Frontal cortex (tissue), 4 donors: ENCODE results near the gene SLC10A3. TPM values are rescaled to one million over a fixed set of nuclear protein-coding genes. Genes with fewer than 3 reads are reported as not detected.
A peak's percentile ranks its signal among the peaks of the same experiment; 100 is the strongest.
"Not testable (repeated sequence)": the region's sequence is repeated elsewhere in the genome, so short reads cannot be mapped to it uniquely, and the experiment has no call there.

Source experiments
- DNase-seq, 2 donors: peaks; one replicate each; pipeline ENCODE4 v3.0.0; 2012; ENCODE audit warnings: low spot score in 2 of 2
- FAIRE-seq: peaks from 2 replicates; lab custom pipeline; 2012; peaks lifted over from hg19 to GRCh38; lab: Jason Lieb, UNC
- total RNA-seq: library from RNA; depleted of rRNA; stranded (reverse); fragments of >200 nt; gene quantifications from one replicate; pipeline ENCODE4 v1.2.3, GENCODE V29; 2014
- donor health status: control.
- donor health status: control.
- donor health status: control.

SLC10A3 gene
- total RNA-seq, 1 donor from 2014 or later: 2.4 TPM

GRCh38 chrX:154511761-154512160 is 21.3 kb upstream of the SLC10A3 start:
- no peak for DNase-seq
- FAIRE-seq: no peak

GRCh38 chrX:154509455-154509854 is 19.0 kb upstream of the SLC10A3 start:
- DNase-seq (no peak), FAIRE-seq (no peak)

GRCh38 chrX:154508384-154508745 is 17.9 kb upstream of the SLC10A3 start:
- FAIRE-seq: no peak
- DNase-seq: no peak

- no peak for FAIRE-seq
- no peak for DNase-seq
These were observed 17.4 kb upstream of the SLC10A3 start for GRCh38 chrX:154507673-154508383.

GRCh38 chrX:154506483-154507332 is 16.3 kb upstream of the SLC10A3 start:
- DNase-seq (no peak), FAIRE-seq (no peak)

- DNase-seq: no peak
- no peak for FAIRE-seq
These were observed 15.3 kb upstream of the SLC10A3 start for GRCh38 chrX:154505734-154506133.

GRCh38 chrX:154502989-154503388 is 12.6 kb upstream of the SLC10A3 start:
- FAIRE-seq: no peak
- no peak for DNase-seq

GRCh38 chrX:154502098-154502497 is 11.7 kb upstream of the SLC10A3 start:
- DNase-seq (no peak), FAIRE-seq (no peak)

GRCh38 chrX:154501423-154501822 is 11.0 kb upstream of the SLC10A3 start:
- DNase-seq, FAIRE-seq: not testable (repeated sequence)

- DNase-seq, FAIRE-seq: not testable (repeated sequence)
These were observed 6.2 kb upstream of the SLC10A3 start for GRCh38 chrX:154496591-154497137.

- FAIRE-seq (no peak), DNase-seq (no peak)
These were observed 5.1 kb upstream of the SLC10A3 start for GRCh38 chrX:154495472-154495922.

GRCh38 chrX:154494715-154495114 is 4.3 kb upstream of the SLC10A3 start:
- no peak for DNase-seq
- FAIRE-seq: no peak

GRCh38 chrX:154490021-154490413 is 412 bp downstream of the SLC10A3 start:
- FAIRE-seq: no peak
- no peak for DNase-seq

GRCh38 chrX:154489182-154489581 is 1.2 kb downstream of the SLC10A3 start:
- DNase-seq (no peak), FAIRE-seq (no peak)

GRCh38 chrX:154488336-154489075 is 1.9 kb downstream of the SLC10A3 start:
- no peak for DNase-seq
- FAIRE-seq: no peak

- no peak for FAIRE-seq
- DNase-seq: no peak
These were observed 2.7 kb downstream of the SLC10A3 start for GRCh38 chrX:154487518-154488290.

- no peak for FAIRE-seq
- DNase-seq: peak; percentile 66 to 74
These were observed 3.8 kb downstream of the SLC10A3 start, which contains the start of gene UBL4A for GRCh38 chrX:154486396-154487207. Gene UBL4A (minus strand): TSS chrX:154486615. CDS start chrX:154486584, 31 bp downstream.

- FAIRE-seq (no peak), DNase-seq (no peak)
These were observed 4.4 kb downstream of the SLC10A3 start for GRCh38 chrX:154486052-154486395.
